CD8-positive, alpha-beta memory T cell (primary cell): ENCODE measurements around the gene TXNRD2. TPM values are rescaled to one million over a fixed set of nuclear protein-coding genes. Genes with fewer than 3 reads are reported as not detected.

ENCODE experiments used
- CTCF ChIA-PET: fragments of 350-600 bp; sonication (Branson Sonifier 250); formaldehyde crosslinking; loops from one replicate; lab custom pipeline; 2021; ENCODE audit warnings: antibody characterized with exemption; lab: Charles Lee
- POLR2A ChIA-PET: fragments of 350-600 bp; sonication (Branson Sonifier 250); formaldehyde crosslinking; loops from one replicate; lab custom pipeline; 2021; ENCODE audit warnings: antibody characterized with exemption; lab: Charles Lee
- DNase-seq, 5 donors: peaks; one replicate each; pipeline versions ENCODE4 v3.0.0 to v3.0.0-alpha.2; 2020 to 2022; ENCODE audit warnings: mixed read lengths in 1 of 5
- H3K27ac ChIP-seq: one replicate; pipeline ENCODE4 v1.7.0; 2013; ENCODE audit warnings: low read depth, mild to moderate bottlenecking, low read length, moderate library complexity
- H3K27me3 ChIP-seq: 2 replicates; pipeline ENCODE4 v1.7.0; 2013; ENCODE audit warnings: low read length, mild to moderate bottlenecking; ENCODE audit not compliant: insufficient read depth, poor library complexity, severe bottlenecking
- H3K36me3 ChIP-seq: 2 replicates; pipeline ENCODE4 v1.7.0; 2013; ENCODE audit warnings: mild to moderate bottlenecking, low read length, moderate library complexity; ENCODE audit not compliant: insufficient read depth
- H3K4me1 ChIP-seq: 2 replicates; pipeline ENCODE4 v1.7.0; 2013; ENCODE audit warnings: mild to moderate bottlenecking, low read length, moderate library complexity; ENCODE audit not compliant: insufficient read depth
- H3K4me3 ChIP-seq: 2 replicates; pipeline ENCODE4 v1.7.0; 2013; ENCODE audit warnings: mild to moderate bottlenecking, low read length
- H3K9me3 ChIP-seq: 2 replicates; pipeline ENCODE4 v1.7.0; 2013; ENCODE audit warnings: mild to moderate bottlenecking, low read length
- H3K27ac Mint-ChIP-seq, 8 donors: one replicate each; pipeline ENCODE4 v1.8.0; 2020 to 2021; ENCODE audit warnings: mixed read lengths in 8 of 8, mild to moderate bottlenecking in 6 of 8, inconsistent platforms in 3 of 8, moderate library complexity in 3 of 8
- H3K27me3 Mint-ChIP-seq, 2 donors: one replicate each; pipeline ENCODE4 v1.8.0; 2020 to 2021; ENCODE audit warnings: mixed read lengths in 2 of 2, mild to moderate bottlenecking in 1 of 2, moderate library complexity in 1 of 2
- H3K36me3 Mint-ChIP-seq, 3 donors: one replicate each; pipeline ENCODE4 v1.8.0; 2020 to 2021; ENCODE audit warnings: mixed read lengths in 3 of 3, inconsistent platforms in 1 of 3, mild to moderate bottlenecking in 1 of 3
- H3K4me1 Mint-ChIP-seq, 3 donors: one replicate each; pipeline ENCODE4 v1.8.0; 2020 to 2021; ENCODE audit warnings: mixed read lengths in 3 of 3, inconsistent platforms in 1 of 3, mild to moderate bottlenecking in 1 of 3
- H3K4me3 Mint-ChIP-seq, 7 donors: one replicate each; pipeline ENCODE4 v1.8.0; 2020 to 2021; ENCODE audit warnings: mixed read lengths in 7 of 7, mild to moderate bottlenecking in 6 of 7, moderate library complexity in 4 of 7, inconsistent platforms in 2 of 7
- H3K9me3 Mint-ChIP-seq, 5 donors: one replicate each; pipeline ENCODE4 v1.8.0; 2020 to 2022; ENCODE audit warnings: mixed read lengths in 5 of 5, mild to moderate bottlenecking in 3 of 5, moderate library complexity in 2 of 5, inconsistent platforms in 1 of 5
- polyA plus RNA-seq: library from polyadenylated mRNA; unstranded; fragments of 300-500 nt; fragmentation: Illumina TruSeq; gene quantifications from one replicate; pipeline ENCODE4 v1.2.3, GENCODE V29; 2021
- total RNA-seq, 2 experiments: library from RNA; stranded (reverse); gene quantifications; one replicate each; pipeline ENCODE4 v1.2.3, GENCODE V29; 2021

The TXNRD2 gene
- total and polyA plus RNA-seq, 3 experiments from 2014 or later, result 13.8 to 27.9 (median 27.6) TPM

- Histone ChIP-seq H3K27ac (no peak overlapping the region), H3K4me1 (peaks cover 24% of the 10 kb centered on the region), H3K9me3 (no peaks in the 10 kb centered on the region), H3K27me3 (no peaks in the 10 kb centered on the region), H3K36me3 (peaks cover 3% of the 10 kb centered on the region), H3K4me3 (no peak overlapping the region)
- Mint-ChIP-seq H3K9me3 (no peaks in the 10 kb centered on the region), H3K36me3 (peaks cover 0 to 7% (median 2%) of the 10 kb centered on the region in 3 donors), H3K27me3 (no peaks in the 10 kb centered on the region), H3K4me3 (no peak overlapping the region), H3K27ac (peak overlapping the region in 1 of 8 donors; percentile 33), H3K4me1 (peaks cover 6 to 39% (median 16%) of the 10 kb centered on the region in 3 donors)
- ChIA-PET CTCF (no interaction called here), POLR2A (no interaction called here)
- no peak for DNase-seq
These were observed 99.1 kb downstream of the TXNRD2 start for GRCh38 chr22:19842393-19843106.

GRCh38 chr22:19841641-19842392 lies 99.8 kb downstream of the TXNRD2 start:
- DNase-seq, result no peak
- no peaks in the 10 kb centered on the region for H3K9me3 Mint-ChIP-seq
- POLR2A ChIA-PET, result no interaction called here
- Histone ChIP-seq H3K9me3 (no peaks in the 10 kb centered on the region), H3K27ac (no peak overlapping the region), H3K27me3 (no peaks in the 10 kb centered on the region), H3K36me3 (no peaks in the 10 kb centered on the region), H3K4me1 (peaks cover 24% of the 10 kb centered on the region), H3K4me3 (no peak overlapping the region)
- no peak overlapping the region for H3K4me3 Mint-ChIP-seq
- H3K27ac Mint-ChIP-seq, result peak overlapping the region in 4 of 8 donors; percentile 44 to 78 (median 60)
- H3K4me1 Mint-ChIP-seq, result peaks cover 6 to 39% (median 18%) of the 10 kb centered on the region in 3 donors
- CTCF ChIA-PET, result no interaction called here
- no peaks in the 10 kb centered on the region for H3K27me3 Mint-ChIP-seq
- peaks cover 0 to 3% (median 2%) of the 10 kb centered on the region in 3 donors for H3K36me3 Mint-ChIP-seq

DNA sequence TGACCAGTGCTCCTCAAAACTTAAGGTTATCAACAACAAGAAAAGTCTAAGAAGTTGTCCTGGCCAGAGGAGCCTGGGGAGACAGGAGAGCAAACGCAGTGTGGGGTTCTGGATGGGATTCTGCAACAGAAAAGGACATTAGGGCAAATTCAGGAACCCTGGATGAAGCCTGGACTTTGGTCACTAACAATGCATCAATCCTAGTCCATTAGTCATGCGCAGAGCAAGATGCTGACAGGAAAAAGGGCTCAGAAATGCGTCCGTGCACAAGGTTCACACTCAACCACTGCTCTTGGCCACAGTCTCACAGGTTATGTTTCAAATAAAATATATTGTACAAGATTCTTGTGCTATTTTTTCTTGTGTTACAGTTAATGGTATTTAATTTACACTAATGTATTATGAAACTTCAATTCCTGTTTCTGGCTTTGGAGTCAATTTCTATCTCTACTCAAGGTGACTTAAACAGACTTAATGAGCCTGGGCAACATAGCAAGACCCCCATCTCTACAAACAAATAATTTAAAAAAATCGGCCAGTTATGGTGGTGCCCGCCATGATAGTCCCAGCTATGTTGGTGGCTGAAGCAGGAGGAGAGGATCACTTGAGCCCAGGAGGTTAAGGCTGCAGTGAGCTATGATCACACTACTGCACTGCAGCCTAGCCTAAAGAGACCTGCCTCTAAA lies 100.5 kb downstream of the TXNRD2 start:
- Histone ChIP-seq H3K27ac (no peak overlapping the region), H3K4me1 (peaks cover 24% of the 10 kb centered on the region), H3K9me3 (no peaks in the 10 kb centered on the region), H3K36me3 (no peaks in the 10 kb centered on the region), H3K27me3 (no peaks in the 10 kb centered on the region), H3K4me3 (no peak overlapping the region)
- H3K4me1 Mint-ChIP-seq, result peaks cover 10 to 43% (median 22%) of the 10 kb centered on the region in 3 donors
- POLR2A ChIA-PET, result no interaction called here
- H3K36me3 Mint-ChIP-seq, result peaks cover 0 to 3% (median 1%) of the 10 kb centered on the region in 3 donors
- H3K27me3 Mint-ChIP-seq, result no peaks in the 10 kb centered on the region
- H3K27ac Mint-ChIP-seq, result peak overlapping the region in 2 of 8 donors; percentile 44 to 55
- CTCF ChIA-PET, result interaction anchor here (1.3 kb wide), 1 partner anchor 111 kb away, joined by 5 read pairs; no protein-coding TSS in a partner anchor
- no peak for DNase-seq
- no peaks in the 10 kb centered on the region for H3K9me3 Mint-ChIP-seq
- no peak overlapping the region for H3K4me3 Mint-ChIP-seq

DNA sequence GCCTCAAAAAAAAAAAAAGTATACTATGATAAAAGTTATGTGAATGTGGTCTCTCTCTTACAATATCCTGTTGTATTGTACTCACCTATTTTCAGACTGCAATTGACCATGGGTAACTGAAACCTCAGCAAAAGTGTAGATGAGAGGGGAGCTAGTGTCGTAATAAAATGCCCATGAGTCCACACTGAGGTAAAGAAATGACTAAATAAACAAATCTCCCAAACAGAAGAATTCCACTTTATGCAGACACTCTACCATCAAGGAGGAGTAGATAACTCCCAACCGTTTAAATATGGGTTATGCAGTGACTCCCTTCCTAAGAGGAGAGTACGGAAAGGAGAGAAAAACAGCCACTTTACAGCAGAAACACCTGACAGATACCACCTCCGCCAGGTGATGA lies 101.6 kb downstream of the TXNRD2 start:
- no peak overlapping the region for H3K27ac ChIP-seq
- H3K9me3 Mint-ChIP-seq, result no peaks in the 10 kb centered on the region
- POLR2A ChIA-PET, result no interaction called here
- H3K36me3 ChIP-seq, result no peaks in the 10 kb centered on the region
- H3K27ac Mint-ChIP-seq, result no peak overlapping the region
- no peaks in the 10 kb centered on the region for H3K27me3 ChIP-seq
- H3K9me3 ChIP-seq, result no peaks in the 10 kb centered on the region
- H3K27me3 Mint-ChIP-seq, result no peaks in the 10 kb centered on the region
- H3K4me1 Mint-ChIP-seq, result peaks cover 10 to 43% (median 21%) of the 10 kb centered on the region in 3 donors
- no peak overlapping the region for H3K4me3 Mint-ChIP-seq
- H3K4me3 ChIP-seq, result no peak overlapping the region
- CTCF ChIA-PET, result interaction anchor here (1.3 kb wide), 1 partner anchor 110 kb away, joined by 5 read pairs; no protein-coding TSS in a partner anchor
- no peak for DNase-seq
- peaks cover 0 to 3% (median 0%) of the 10 kb centered on the region in 3 donors for H3K36me3 Mint-ChIP-seq
- H3K4me1 ChIP-seq, result peaks cover 15% of the 10 kb centered on the region

DNA sequence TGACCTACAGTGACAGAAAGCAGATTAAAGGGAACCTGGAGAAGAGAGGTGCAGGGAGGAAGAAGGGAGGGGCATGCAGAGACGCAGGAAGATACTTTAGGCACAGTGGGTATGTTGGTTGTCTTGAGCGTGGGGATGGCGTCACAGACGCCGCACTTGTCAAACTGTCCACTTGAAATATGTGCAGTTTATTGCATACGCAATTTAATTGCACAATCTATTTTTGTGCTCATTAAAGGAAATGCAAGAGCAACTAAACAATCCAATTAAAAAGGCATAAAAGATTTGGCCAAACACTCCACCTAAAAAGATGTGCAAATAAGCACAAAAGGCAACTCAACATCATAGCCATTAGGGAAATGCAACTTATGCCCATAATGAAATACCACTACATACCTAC lies 103.7 kb downstream of the TXNRD2 start:
- Histone ChIP-seq H3K36me3 (no peaks in the 10 kb centered on the region), H3K4me3 (no peak overlapping the region), H3K4me1 (no peaks in the 10 kb centered on the region), H3K9me3 (no peaks in the 10 kb centered on the region), H3K27me3 (no peaks in the 10 kb centered on the region), H3K27ac (no peak overlapping the region)
- Mint-ChIP-seq H3K36me3 (peaks cover 0 to 3% (median 0%) of the 10 kb centered on the region in 3 donors), H3K27ac (peak overlapping the region in 2 of 8 donors; percentile 1 to 4), H3K4me1 (peaks cover 6 to 44% (median 30%) of the 10 kb centered on the region in 3 donors), H3K4me3 (no peak overlapping the region), H3K9me3 (no peaks in the 10 kb centered on the region), H3K27me3 (no peaks in the 10 kb centered on the region)
- POLR2A ChIA-PET, result no interaction called here
- no peak for DNase-seq
- CTCF ChIA-PET, result no interaction called here

DNA sequence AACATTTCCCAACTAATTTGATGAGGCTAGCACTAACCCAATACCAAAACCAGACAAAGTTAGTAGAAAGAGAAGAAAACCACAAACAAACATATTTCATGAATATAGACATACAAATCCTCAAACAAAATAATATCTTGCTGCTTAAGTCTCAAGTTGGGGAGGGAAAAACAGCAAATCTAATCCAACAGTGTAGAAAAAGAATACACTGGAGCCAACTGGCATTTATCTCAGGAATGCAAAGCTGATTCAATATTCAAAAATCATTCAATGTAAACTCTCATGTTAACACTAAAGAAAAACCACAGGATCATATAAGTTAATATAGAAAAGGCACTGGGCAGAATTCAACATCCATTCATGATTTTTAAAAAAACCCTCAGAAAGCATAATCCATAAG lies 105.1 kb downstream of the TXNRD2 start:
- H3K36me3 Mint-ChIP-seq, result peaks cover 0 to 3% (median 0%) of the 10 kb centered on the region in 3 donors
- Histone ChIP-seq H3K9me3 (no peaks in the 10 kb centered on the region), H3K36me3 (no peaks in the 10 kb centered on the region), H3K4me1 (no peaks in the 10 kb centered on the region), H3K27ac (no peak overlapping the region), H3K4me3 (no peak overlapping the region), H3K27me3 (no peaks in the 10 kb centered on the region)
- no peak overlapping the region for H3K27ac Mint-ChIP-seq
- CTCF ChIA-PET, result no interaction called here
- H3K27me3 Mint-ChIP-seq, result no peaks in the 10 kb centered on the region
- no peaks in the 10 kb centered on the region for H3K9me3 Mint-ChIP-seq
- POLR2A ChIA-PET, result no interaction called here
- no peak for DNase-seq
- H3K4me3 Mint-ChIP-seq, result no peak overlapping the region
- H3K4me1 Mint-ChIP-seq, result peaks cover 6 to 38% (median 30%) of the 10 kb centered on the region in 3 donors

- ChIA-PET POLR2A (no interaction called here), CTCF (no interaction called here)
- H3K27me3 Mint-ChIP-seq, result no peaks in the 10 kb centered on the region
- peaks cover 6 to 32% (median 30%) of the 10 kb centered on the region in 3 donors for H3K4me1 Mint-ChIP-seq
- no peak overlapping the region for H3K27ac Mint-ChIP-seq
- Histone ChIP-seq H3K4me3 (no peak overlapping the region), H3K9me3 (no peaks in the 10 kb centered on the region), H3K27me3 (no peaks in the 10 kb centered on the region), H3K27ac (no peak overlapping the region), H3K4me1 (no peaks in the 10 kb centered on the region), H3K36me3 (no peaks in the 10 kb centered on the region)
- no peaks in the 10 kb centered on the region for H3K9me3 Mint-ChIP-seq
- H3K4me3 Mint-ChIP-seq, result no peak overlapping the region
- DNase-seq, result no peak
- no peaks in the 10 kb centered on the region for H3K36me3 Mint-ChIP-seq
These were observed 107.0 kb downstream of the TXNRD2 start for GRCh38 chr22:19834599-19834998.
